ENCODE results near the gene PWP2.
"Not testable (repeated sequence)": the region's sequence is repeated elsewhere in the genome, so short reads cannot be mapped to it uniquely, and the experiment has no call there.

GRCh38 chr21:44107026-44107501 lies at the start of gene PWP2:
- TF ChIP-seq CTCF (IDR thresholded peaks at IDR 0.05; ENCODE audit: low read depth, low read length); EZH2phosphoT487 (IDR thresholded peaks at IDR 0.05; ENCODE audit: low read depth): not testable (repeated sequence)
